ENCODE measurements around the gene C19orf25. TPM values are rescaled to one million over a fixed set of nuclear protein-coding genes. Genes with fewer than 3 reads are reported as not detected.

Gene C19orf25
- total and polyA plus RNA-seq, 9 of the 15 experiments (the other 6 are each of a cell fraction or from before 2014, with no cell fraction given) = 0.79 to 96.0 (median 36.1) TPM

GRCh38 chr19:1451916-1452801 lies 26.9 kb downstream of the C19orf25 start:
- in situ Hi-C loops (cut with MboI) (no loop called here), intact Hi-C loops (cut with micrococcal nuclease) (no loop called here)
- Histone ChIP-seq H2AFZ (ENCODE audit: low read depth, low read length) (no peak overlapping the region), H3K4me3 (no peak overlapping the region), H4K20me1 (replicated peaks; ENCODE audit: control insufficient read depth, insufficient read depth, low read length) (peaks cover 17% of the 10 kb centered on the region; the same call in 1 of the 2 replicates), H3K79me2 (ENCODE audit: control insufficient read depth, insufficient read depth, low read length) (no peaks in the 10 kb centered on the region), H3K9me1 (ENCODE audit: control insufficient read depth, insufficient read depth, low read length) (peaks cover 7% of the 10 kb centered on the region), H3K36me3 (ENCODE audit: control insufficient read depth, insufficient read depth, low read length) (no peaks in the 10 kb centered on the region), H3K9ac (ENCODE audit: insufficient read depth in 1 of 2, low read depth in 2 of 2, low read length in 2 of 2) (peak overlapping the region in 1 of 2 experiments; percentile 19; a peak in 1 of 4 replicates), H3K4me1 (replicated peaks in 1 of 2; ENCODE audit: control insufficient read depth in 2 of 2, insufficient read depth in 2 of 2, low read length in 2 of 2) (peaks cover 5 to 74% of the 10 kb centered on the region in 2 experiments; a peak in 4 of 5 replicates), H3K27ac (ENCODE audit: extremely low read depth, low read depth, low read length) (no peak overlapping the region), H3K4me2 (ENCODE audit: insufficient read depth, low read length) (no peak overlapping the region), H3K27me3 (ENCODE audit: control insufficient read depth in 2 of 2, insufficient read depth in 2 of 2, low read length in 2 of 2) (peaks cover 0 to 12% of the 10 kb centered on the region in 2 experiments; a peak in 1 of 5 replicates), H3K9me3 (replicated peaks; ENCODE audit: control insufficient read depth, insufficient read depth, low read depth, low read length) (no peaks in the 10 kb centered on the region)
- FAIRE-seq = no peak
- CTCF ChIA-PET (ENCODE audit: low intra/inter-chr PET ratio) = no interaction called here
- ATAC-seq = no peak
- WGBS (ENCODE audit: insufficient coverage, low coverage, missing lambda C conversion rate) = 18% methylated on average over 15 of the region's 39 CpGs
- no peak for DNase-seq (ENCODE audit: extremely low read depth in 1 of 4, low spot score in 3 of 4)
- TF ChIP-seq ZKSCAN3 (CRISPR knock-in tag; IDR thresholded peaks at IDR 0.05) = no peak
- TF ChIP-seq ZBTB7A (IDR thresholded peaks at IDR 0.05; ENCODE audit: borderline replicate concordance, control insufficient read depth, low read depth, low read length) = 0 out of 2 replicates have a peak, but pooled peaks have one; percentile 35
- POLR2A ChIA-PET = interaction anchor here (0.6 to 2.0 kb wide), 8 partner anchors 9 to 596 kb away, joined by 3 to 7 read pairs (median 3); partner anchors contain the start of gene CIRBP
- BruUV-seq (replicated peaks) = no TSS peak

Data from K562 (cell line).